Prostate gland (tissue), 2 donors: Measurements from ENCODE around the gene TTLL4. TPM values are rescaled to one million over a fixed set of nuclear protein-coding genes. Genes with fewer than 3 reads are reported as not detected.
"Not testable (repeated sequence)": the region's sequence is repeated elsewhere in the genome, so short reads cannot be mapped to it uniquely, and the experiment has no call there.

Experiments used
- DNase-seq: peaks from one replicate; pipeline ENCODE4 v3.0.0-alpha.2; 2019; ENCODE audit warnings: low spot score
- H3K27ac ChIP-seq, 2 donors: fragments of 200-600 bp; sonication (generic); 2 replicates each; pipeline ENCODE4 v1.5.1; 2017 to 2019
- H3K27me3 ChIP-seq: fragments of 200-600 bp; sonication (generic); replicated peaks from 2 replicates; pipeline ENCODE4 v1.5.1; 2019; ENCODE audit not compliant: insufficient read depth
- H3K36me3 ChIP-seq, 2 donors: fragments of 200-600 bp; sonication (generic); 1 replicate in 1 of 2; 2 replicates in 1 of 2; pipeline versions ENCODE4 v1.5.1 to v1.8.1; 2017 to 2019
- H3K4me1 ChIP-seq: fragments of 200-600 bp; sonication (generic); replicated peaks from 2 replicates; pipeline ENCODE4 v1.5.1; 2019
- H3K4me3 ChIP-seq, 2 donors: fragments of 200-600 bp; sonication (generic); 2 replicates each; pipeline ENCODE4 v1.5.1; 2017 to 2019
- H3K9me3 ChIP-seq: fragments of 200-600 bp; sonication (generic); 2 replicates; pipeline ENCODE4 v1.5.1; 2017
- POLR2A ChIP-seq: fragments of 450-650 bp; IDR thresholded peaks from one replicate; pipeline ENCODE4 v1.6.1; 2016; ENCODE audit warnings: antibody characterized with exemption, mild to moderate bottlenecking
- POLR2AphosphoS5 ChIP-seq: sonication (generic); formaldehyde crosslinking; IDR thresholded peaks from one replicate; pipeline ENCODE4 v1.6.1; 2017; ENCODE audit warnings: antibody characterized with exemption
- WGBS: methylation state at CpG from one replicate; pipeline ENCODE4 v1.1.5; 2018; 5-methylcytosine and 5-hydroxymethylcytosine counted together
- intact Hi-C: fragments of 100-400 bp; cut with DNase I; formaldehyde crosslinking; loops from one replicate; pipeline ENCODE4 v1.14.2; 2022
- total RNA-seq, 2 donors: library from RNA; depleted of rRNA; stranded (reverse); fragments of >200 nt; gene quantifications; one replicate each; pipeline ENCODE4 v1.1.0, GENCODE V29; 2016
- TF ChIP-seq, protein P1 (sequence below), 4 experiments: fragments of 200-600 bp in 2 of 4; fragments of 450-650 bp in 2 of 4; sonication (generic) in 2 of 4; IDR thresholded peaks; 1 replicate in 3 of 4; 2 replicates in 1 of 4; pipeline ENCODE4 v1.5.1; 2016 to 2019; ENCODE audit warnings: antibody characterized with exemption in 4 of 4, mild to moderate bottlenecking in 2 of 4, moderate library complexity in 2 of 4

TTLL4 gene
- total RNA-seq, 2 donors from 2014 or later: 21.1 to 63.8 TPM

- TF ChIP-seq, protein P1, sequence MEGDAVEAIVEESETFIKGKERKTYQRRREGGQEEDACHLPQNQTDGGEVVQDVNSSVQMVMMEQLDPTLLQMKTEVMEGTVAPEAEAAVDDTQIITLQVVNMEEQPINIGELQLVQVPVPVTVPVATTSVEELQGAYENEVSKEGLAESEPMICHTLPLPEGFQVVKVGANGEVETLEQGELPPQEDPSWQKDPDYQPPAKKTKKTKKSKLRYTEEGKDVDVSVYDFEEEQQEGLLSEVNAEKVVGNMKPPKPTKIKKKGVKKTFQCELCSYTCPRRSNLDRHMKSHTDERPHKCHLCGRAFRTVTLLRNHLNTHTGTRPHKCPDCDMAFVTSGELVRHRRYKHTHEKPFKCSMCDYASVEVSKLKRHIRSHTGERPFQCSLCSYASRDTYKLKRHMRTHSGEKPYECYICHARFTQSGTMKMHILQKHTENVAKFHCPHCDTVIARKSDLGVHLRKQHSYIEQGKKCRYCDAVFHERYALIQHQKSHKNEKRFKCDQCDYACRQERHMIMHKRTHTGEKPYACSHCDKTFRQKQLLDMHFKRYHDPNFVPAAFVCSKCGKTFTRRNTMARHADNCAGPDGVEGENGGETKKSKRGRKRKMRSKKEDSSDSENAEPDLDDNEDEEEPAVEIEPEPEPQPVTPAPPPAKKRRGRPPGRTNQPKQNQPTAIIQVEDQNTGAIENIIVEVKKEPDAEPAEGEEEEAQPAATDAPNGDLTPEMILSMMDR (IDR thresholded peaks at IDR 0.05): no peak
- TF ChIP-seq POLR2A: no peak
- TF ChIP-seq POLR2AphosphoS5: no peak
- DNase-seq: no peak
- intact Hi-C loops: no loop called here
- WGBS: 94% methylated on average over 10 of the region's 10 CpGs
- no peaks in the 10 kb centered on the region for H3K27me3 ChIP-seq
- H3K27ac ChIP-seq: no peak overlapping the region
- no peak overlapping the region for H3K4me3 ChIP-seq
- H3K4me1 ChIP-seq: no peaks in the 10 kb centered on the region
- no peaks in the 10 kb centered on the region for H3K9me3 ChIP-seq
- H3K36me3 ChIP-seq: no peaks in the 10 kb centered on the region
Measured at GRCh38 chr2:218755567-218756404, 45.2 kb downstream of the TTLL4 start.

DNA sequence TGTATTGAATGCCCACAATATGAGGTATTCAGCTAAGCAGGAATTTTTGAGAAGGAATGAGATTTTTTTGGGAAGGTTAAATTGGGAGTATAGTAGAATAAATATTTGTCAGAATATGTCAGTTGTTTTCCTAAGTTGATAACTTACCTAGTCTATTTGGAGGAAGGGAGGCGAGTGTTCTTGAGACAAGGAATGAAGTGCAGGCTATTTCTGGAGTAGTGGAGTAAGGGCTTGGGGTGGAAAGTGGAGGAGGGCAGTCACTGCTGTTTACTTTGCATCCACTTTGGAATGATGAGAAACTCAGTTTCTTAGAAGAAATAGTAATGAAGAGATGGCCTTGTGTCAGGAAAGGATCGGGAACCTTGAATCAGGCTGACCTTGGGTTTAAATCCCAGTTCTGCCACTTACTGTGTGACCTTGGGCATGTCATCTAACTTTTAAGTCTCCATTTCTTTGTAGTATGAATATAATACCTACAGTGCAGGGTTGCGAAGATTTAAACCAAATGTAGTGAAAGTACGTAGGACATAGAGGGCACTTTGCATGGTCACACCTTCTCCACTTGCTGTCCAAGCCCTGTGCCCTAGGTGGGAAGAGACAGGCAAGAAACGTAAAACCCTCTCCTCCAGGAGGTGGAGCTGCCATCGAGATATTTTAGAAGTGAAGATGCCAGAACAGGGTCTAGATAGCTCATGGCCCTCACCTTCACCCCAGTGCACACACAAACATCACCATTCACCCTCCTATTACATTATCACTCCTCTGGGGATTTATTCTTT, 46.2 kb downstream of the TTLL4 start:
- intact Hi-C loops: no loop called here
- Histone ChIP-seq H3K4me1 (no peaks in the 10 kb centered on the region), H3K27me3 (no peaks in the 10 kb centered on the region), H3K36me3 (no peaks in the 10 kb centered on the region), H3K27ac (no peak overlapping the region), H3K9me3 (no peaks in the 10 kb centered on the region), H3K4me3 (no peak overlapping the region)
- TF ChIP-seq, protein P1 (IDR thresholded peaks at IDR 0.05): no peak
- no peak for TF ChIP-seq POLR2AphosphoS5
- TF ChIP-seq POLR2A: no peak
- no peak for DNase-seq
- WGBS: 83% methylated on average over 6 of the region's 6 CpGs

DNA sequence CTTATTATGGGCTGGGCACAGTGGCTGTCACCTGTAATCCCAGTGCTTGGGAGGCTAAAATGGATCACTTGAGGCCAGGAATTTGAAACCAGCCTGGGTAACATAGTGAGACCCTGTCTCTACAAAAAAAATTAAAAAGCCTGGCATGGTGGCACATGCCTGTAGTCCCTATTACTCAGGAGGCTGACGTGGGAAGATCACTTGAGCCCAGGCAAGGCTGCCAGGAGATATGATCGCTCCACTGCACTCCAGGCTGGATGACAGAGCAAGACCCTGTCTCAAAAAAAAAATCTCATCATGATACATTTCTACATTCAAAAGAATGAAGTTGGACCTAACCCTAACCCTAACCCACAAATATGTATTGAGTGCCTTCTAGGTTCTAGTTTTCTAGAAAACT, 51.2 kb downstream of the TTLL4 start:
- Histone ChIP-seq H3K4me3 (no peak overlapping the region), H3K27me3 (no peaks in the 10 kb centered on the region), H3K36me3 (no peaks in the 10 kb centered on the region), H3K4me1 (no peaks in the 10 kb centered on the region), H3K27ac (no peak overlapping the region), H3K9me3 (no peaks in the 10 kb centered on the region)
- TF ChIP-seq, protein P1 (IDR thresholded peaks at IDR 0.05): no peak
- TF ChIP-seq POLR2A (no peak), POLR2AphosphoS5 (no peak)
- DNase-seq: no peak
- intact Hi-C loops: no loop called here
- WGBS: 66% methylated on average over 2 of the region's 2 CpGs

DNA sequence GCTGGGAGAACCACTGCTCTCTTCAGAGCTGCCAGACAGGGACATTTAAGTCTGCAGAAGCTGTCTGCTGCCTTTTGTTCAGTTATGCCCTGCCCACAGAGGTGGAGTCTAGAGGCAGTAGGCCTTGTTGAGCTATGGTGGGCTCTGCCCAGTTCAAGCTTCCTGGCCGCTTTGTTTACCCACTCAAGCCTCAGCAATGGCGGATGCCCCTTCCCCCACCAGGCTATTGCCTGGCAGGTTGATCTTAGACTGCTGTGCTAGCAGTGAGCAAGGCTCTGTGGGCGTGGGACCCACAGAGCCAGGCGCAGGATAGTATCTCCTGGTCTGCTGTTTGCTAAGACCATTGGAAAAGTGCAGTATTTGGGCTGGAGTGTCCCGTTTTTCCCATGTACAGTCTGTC, 62.1 kb downstream of the TTLL4 start:
- H3K27me3 ChIP-seq, H3K4me1 ChIP-seq, H3K36me3 ChIP-seq, H3K27ac ChIP-seq, DNase-seq, H3K9me3 ChIP-seq, intact Hi-C loops, H3K4me3 ChIP-seq: not testable (repeated sequence)
- WGBS: 86% methylated on average over 5 of the region's 5 CpGs

- Histone ChIP-seq H3K4me1 (no peaks in the 10 kb centered on the region), H3K36me3 (no peaks in the 10 kb centered on the region), H3K27me3 (no peaks in the 10 kb centered on the region), H3K27ac (no peak overlapping the region), H3K9me3 (no peaks in the 10 kb centered on the region), H3K4me3 (no peak overlapping the region)
- WGBS: 98% methylated on average over 2 of the region's 2 CpGs
- TF ChIP-seq POLR2AphosphoS5 (no peak), POLR2A (no peak)
- TF ChIP-seq, protein P1 (IDR thresholded peaks at IDR 0.05): no peak
- no peak for DNase-seq
- intact Hi-C loops: no loop called here
Measured at GRCh38 chr2:218773881-218774280, 63.2 kb downstream of the TTLL4 start.
